Activated T-cell treated with anti-CD3 and anti-CD28 coated beads, Interleukin-2, amount 50 U/mL, for 72 hours (primary cell): Measurements from ENCODE around the gene CTXND1. TPM values are rescaled to one million over a fixed set of nuclear protein-coding genes. Genes with fewer than 3 reads are reported as not detected.

Source experiments
- ATAC-seq, 2 donors: fragments of 150-1000 bp; cut with Tn5 transposase; replicated peaks in 1 of 2; 2 replicates each; pipeline ENCODE4 v1.10.0; 2021; ENCODE audit warnings: moderate library complexity in 2 of 2, mild to moderate bottlenecking in 1 of 2
- DNase-seq, 2 donors: peaks; one replicate each; pipeline ENCODE4 v3.0.0; 2021 to 2022; ENCODE audit warnings: mixed read lengths in 1 of 2
- H3K27ac Mint-ChIP-seq: one replicate; pipeline ENCODE4 v1.8.0; 2022; ENCODE audit warnings: mild to moderate bottlenecking, moderate library complexity, mixed read lengths
- H3K27me3 Mint-ChIP-seq: one replicate; pipeline ENCODE4 v1.8.0; 2022; ENCODE audit warnings: low read depth, mixed read lengths
- H3K36me3 Mint-ChIP-seq, 2 donors: one replicate each; pipeline ENCODE4 v1.8.0; 2022; ENCODE audit warnings: mixed read lengths in 2 of 2, mild to moderate bottlenecking in 1 of 2; ENCODE audit not compliant: insufficient read depth in 2 of 2
- H3K4me1 Mint-ChIP-seq: one replicate; pipeline ENCODE4 v1.8.0; 2022; ENCODE audit warnings: low read depth, mixed read lengths
- H3K4me3 Mint-ChIP-seq, 2 donors: one replicate each; pipeline ENCODE4 v1.8.0; 2022; ENCODE audit warnings: mild to moderate bottlenecking in 2 of 2, mixed read lengths in 2 of 2, moderate library complexity in 2 of 2
- H3K9me3 Mint-ChIP-seq, 2 donors: one replicate each; pipeline ENCODE4 v1.8.0; 2022; ENCODE audit warnings: mixed read lengths in 2 of 2
- total RNA-seq, 2 donors: library from RNA; stranded (reverse); gene quantifications; one replicate each; pipeline ENCODE4 v1.2.3, GENCODE V29; 2022

CTXND1 gene
- total RNA-seq, 2 donors from 2014 or later: not detected

DNA sequence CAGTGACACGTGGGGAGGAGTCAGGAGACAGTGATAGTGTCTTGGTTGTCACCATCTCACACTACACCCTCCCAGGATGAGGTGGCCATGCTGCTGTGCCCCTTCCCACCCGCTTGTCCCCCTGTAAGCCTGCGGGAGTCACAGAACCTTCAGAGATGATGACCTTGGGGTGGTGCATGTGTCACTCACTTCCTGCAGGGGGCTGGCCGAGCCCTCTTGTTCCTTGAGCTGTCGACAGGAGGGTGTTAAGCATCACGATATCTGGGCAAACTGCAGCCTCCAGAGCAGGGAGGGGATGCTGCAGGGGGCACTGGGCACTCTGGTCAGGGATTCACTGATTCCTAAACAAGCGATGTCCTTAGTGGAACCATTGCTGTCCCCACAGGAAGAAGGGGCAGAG is 71.5 kb downstream of the CTXND1 start:
- no peaks in the 10 kb centered on the region for H3K27me3 Mint-ChIP-seq
- no peak for ATAC-seq
- no peak overlapping the region for H3K4me3 Mint-ChIP-seq
- no peaks in the 10 kb centered on the region for H3K9me3 Mint-ChIP-seq
- no peak overlapping the region for H3K27ac Mint-ChIP-seq
- H3K36me3 Mint-ChIP-seq: peaks cover 7 to 23% of the 10 kb centered on the region in 2 donors
- no peaks in the 10 kb centered on the region for H3K4me1 Mint-ChIP-seq
- no peak for DNase-seq

DNA sequence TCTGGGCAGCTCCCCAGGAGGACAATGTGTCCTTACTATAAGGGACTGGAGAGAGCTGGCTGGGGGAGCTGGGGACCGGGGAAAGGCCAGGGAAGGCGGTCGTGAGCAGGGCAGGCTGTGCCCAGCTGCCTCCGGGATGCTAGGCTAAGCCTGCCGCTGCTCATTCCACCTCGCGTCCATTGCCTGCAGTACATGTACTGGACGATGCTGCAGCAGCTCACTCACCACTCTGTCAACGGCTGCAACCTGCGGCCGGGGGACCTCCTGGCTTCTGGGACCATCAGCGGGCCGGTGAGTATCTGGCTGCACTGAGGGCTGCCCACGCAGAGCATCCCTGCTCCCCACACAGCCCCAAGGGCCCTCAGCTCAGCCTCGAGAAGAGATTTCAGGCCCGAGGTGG is 72.1 kb downstream of the CTXND1 start:
- Mint-ChIP-seq H3K9me3 (no peaks in the 10 kb centered on the region), H3K4me1 (no peaks in the 10 kb centered on the region), H3K4me3 (no peak overlapping the region), H3K36me3 (peaks cover 4 to 17% of the 10 kb centered on the region in 2 donors), H3K27me3 (no peaks in the 10 kb centered on the region), H3K27ac (no peak overlapping the region)
- DNase-seq (no peak), ATAC-seq (no peak)

DNA sequence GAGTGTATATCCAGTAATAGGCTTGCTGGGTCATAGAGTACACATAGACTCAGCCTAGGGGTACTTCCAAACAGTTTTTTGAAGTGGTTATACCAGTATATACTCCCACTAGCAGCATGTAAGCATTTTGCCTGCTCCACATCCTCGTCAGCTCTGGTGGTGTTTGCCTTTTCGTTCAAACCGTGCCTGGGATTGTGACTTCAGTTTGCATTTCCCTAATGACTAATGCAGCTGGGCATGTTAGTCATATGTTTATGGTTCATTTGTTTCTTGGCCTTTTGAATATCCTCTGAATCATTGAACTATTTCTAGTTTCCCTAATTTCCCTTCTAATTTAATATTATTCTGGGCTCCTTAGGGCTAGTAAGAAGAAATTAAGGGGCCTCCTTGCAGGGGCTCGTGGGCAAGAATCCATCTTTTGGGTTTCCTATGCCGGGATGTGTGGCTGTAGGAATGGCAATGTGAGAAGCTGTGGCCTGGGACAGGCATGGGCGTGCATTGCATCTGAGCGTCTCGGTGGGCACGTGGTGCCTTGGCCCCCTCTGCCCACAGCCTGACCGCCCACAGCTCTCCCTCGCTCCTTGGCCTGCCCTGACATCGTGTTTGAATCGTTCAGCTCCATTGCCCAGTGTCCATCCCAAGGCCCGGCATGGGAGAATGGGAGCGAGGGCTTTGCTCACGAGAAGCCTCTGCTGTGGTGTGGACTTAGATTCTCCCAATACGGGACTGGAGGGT is 72.8 kb downstream of the CTXND1 start:
- Mint-ChIP-seq H3K9me3 (no peaks in the 10 kb centered on the region), H3K36me3 (peaks cover 4 to 13% of the 10 kb centered on the region in 2 donors), H3K27ac (no peak overlapping the region), H3K27me3 (no peaks in the 10 kb centered on the region), H3K4me3 (no peak overlapping the region), H3K4me1 (no peaks in the 10 kb centered on the region)
- no peak for DNase-seq
- ATAC-seq: no peak

DNA sequence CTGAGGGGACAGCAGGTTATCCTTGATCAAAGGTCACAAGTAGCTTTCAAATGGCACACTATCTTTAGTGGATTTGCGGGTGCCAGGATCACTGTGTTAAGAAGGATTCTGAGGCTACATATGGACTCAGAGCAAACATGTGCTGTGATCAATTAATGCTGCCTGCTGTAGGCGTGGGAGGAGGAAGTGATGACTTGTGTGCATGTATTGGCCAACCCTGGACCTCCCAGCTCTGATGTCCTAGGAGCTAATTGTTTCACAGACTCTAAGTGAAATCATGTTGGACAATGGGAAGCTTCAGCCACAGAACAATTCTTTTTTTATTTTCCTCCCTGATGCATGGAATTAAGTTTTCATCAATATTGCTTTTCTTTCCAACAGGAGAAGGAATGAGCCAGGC is 74.9 kb downstream of the CTXND1 start:
- Mint-ChIP-seq H3K9me3 (no peaks in the 10 kb centered on the region), H3K4me1 (no peaks in the 10 kb centered on the region), H3K27me3 (no peaks in the 10 kb centered on the region), H3K27ac (no peak overlapping the region), H3K4me3 (no peak overlapping the region), H3K36me3 (peaks cover 2 to 17% of the 10 kb centered on the region in 2 donors)
- DNase-seq (no peak), ATAC-seq (no peak)

GRCh38 chr15:80176443-80176842 is 75.6 kb downstream of the CTXND1 start:
- no peak for DNase-seq
- no peak for ATAC-seq
- Mint-ChIP-seq H3K4me3 (no peak overlapping the region), H3K36me3 (peaks cover 2 to 15% of the 10 kb centered on the region in 2 donors), H3K27ac (no peak overlapping the region), H3K27me3 (no peaks in the 10 kb centered on the region), H3K9me3 (no peaks in the 10 kb centered on the region), H3K4me1 (no peaks in the 10 kb centered on the region)

- peaks cover 2 to 17% of the 10 kb centered on the region in 2 donors for H3K36me3 Mint-ChIP-seq
- no peak overlapping the region for H3K27ac Mint-ChIP-seq
- DNase-seq (no peak), ATAC-seq (no peak)
- H3K4me1 Mint-ChIP-seq: no peaks in the 10 kb centered on the region
- no peaks in the 10 kb centered on the region for H3K27me3 Mint-ChIP-seq
- H3K4me3 Mint-ChIP-seq: no peak overlapping the region
- H3K9me3 Mint-ChIP-seq: no peaks in the 10 kb centered on the region
These were observed 76.6 kb downstream of the CTXND1 start for GRCh38 chr15:80175436-80175835.

DNA sequence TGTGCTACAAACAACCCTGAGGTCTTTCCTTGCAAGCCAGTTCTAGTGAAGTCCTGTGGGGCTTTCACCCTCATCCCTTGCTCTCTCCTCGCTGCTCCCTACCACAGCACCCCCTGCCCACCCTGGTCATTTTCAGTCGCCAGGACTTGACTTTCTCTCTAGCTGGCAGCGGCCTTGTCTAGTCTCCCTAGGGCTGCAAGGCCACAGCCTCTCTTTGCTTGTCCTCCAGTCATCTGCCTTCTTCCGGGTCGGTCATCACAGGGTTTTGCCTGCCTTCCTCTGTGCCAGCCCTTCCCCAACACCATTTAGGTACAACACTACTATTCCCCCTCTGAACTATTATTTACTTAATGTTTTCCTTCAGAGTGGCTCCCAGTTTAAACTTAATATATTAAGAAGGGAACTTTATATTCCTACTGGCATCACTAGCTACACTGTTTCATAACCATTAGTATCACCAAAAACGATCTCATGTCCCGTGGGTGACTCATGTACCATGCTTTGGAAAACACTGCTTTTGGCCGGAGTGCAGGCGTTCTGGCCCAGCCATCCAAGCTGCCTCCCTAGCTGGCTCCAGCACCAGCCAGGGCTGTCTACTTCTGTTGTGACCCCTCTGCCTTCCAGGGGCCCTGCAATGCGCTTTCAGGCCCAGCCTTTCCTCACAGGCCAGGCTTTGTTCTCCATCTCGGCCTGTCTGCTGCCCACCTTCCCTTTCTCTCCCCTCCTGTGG is 77.8 kb downstream of the CTXND1 start:
- Mint-ChIP-seq H3K27ac (no peak overlapping the region), H3K4me1 (no peaks in the 10 kb centered on the region), H3K4me3 (no peak overlapping the region), H3K27me3 (no peaks in the 10 kb centered on the region), H3K36me3 (peaks cover 0 to 17% of the 10 kb centered on the region in 2 donors), H3K9me3 (no peaks in the 10 kb centered on the region)
- DNase-seq (no peak), ATAC-seq (no peak)

DNA sequence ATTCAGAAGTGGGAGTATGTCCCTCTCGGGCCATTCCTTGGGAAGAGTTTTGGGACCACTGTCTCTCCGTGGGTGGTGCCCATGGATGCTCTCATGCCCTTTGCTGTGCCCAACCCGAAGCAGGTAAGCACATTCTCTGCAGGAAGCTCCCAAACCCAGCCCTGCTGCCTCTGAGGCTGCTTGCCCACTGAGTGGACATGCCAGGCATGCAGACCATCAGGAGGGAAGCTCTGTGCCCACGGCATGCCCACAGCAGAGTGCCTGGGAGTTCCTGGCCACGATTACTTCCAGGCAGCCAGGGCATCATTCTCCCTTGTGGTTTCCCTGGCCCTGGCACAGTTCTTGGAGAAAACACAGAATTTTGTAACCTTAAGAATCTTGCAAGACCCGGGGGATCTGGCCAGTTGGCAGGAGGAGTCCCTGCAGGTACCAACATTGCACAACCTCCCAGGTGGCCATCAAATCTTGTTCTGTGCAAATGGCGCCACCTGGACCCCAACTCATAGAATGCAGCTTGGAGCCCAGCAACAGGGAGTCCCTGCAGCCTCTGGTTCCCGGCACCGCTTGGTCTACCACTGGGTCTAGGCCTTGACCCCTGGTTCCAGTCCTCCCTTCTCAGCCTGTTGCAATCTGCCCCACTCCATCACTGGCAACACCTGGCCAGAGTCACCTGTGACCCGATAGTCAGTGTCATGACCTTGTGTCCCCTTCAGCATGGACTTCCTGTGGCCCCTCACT is 78.8 kb downstream of the CTXND1 start:
- no peaks in the 10 kb centered on the region for H3K9me3 Mint-ChIP-seq
- H3K36me3 Mint-ChIP-seq: peaks cover 0 to 16% of the 10 kb centered on the region in 2 donors
- ATAC-seq (peak; percentile 73 to 83), DNase-seq (peak; percentile 68 to 77)
- H3K27ac Mint-ChIP-seq: no peak overlapping the region
- no peaks in the 10 kb centered on the region for H3K4me1 Mint-ChIP-seq
- no peak overlapping the region for H3K4me3 Mint-ChIP-seq
- H3K27me3 Mint-ChIP-seq: no peaks in the 10 kb centered on the region

DNA sequence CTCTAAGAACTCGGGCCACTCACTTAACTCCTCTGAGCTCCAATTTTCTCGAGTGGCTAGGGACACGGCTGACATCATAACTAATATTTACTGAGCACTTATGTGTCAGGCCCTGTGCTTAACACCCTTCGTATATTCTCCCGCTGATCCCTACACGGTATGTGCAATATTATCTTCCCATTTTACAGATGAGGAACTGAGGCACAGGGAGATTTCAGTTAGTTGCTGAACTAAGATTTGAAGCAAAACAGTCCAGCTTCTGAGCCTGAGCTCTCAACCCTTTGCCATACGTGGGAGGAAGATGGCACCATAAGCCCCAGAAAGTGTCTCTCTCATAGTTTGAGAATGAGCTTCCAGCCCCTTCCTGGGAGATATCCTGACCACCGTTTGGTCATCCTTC is 79.6 kb downstream of the CTXND1 start:
- no peak for ATAC-seq
- no peaks in the 10 kb centered on the region for H3K4me1 Mint-ChIP-seq
- peaks cover 0 to 15% of the 10 kb centered on the region in 2 donors for H3K36me3 Mint-ChIP-seq
- H3K27me3 Mint-ChIP-seq: no peaks in the 10 kb centered on the region
- no peaks in the 10 kb centered on the region for H3K9me3 Mint-ChIP-seq
- no peak overlapping the region for H3K27ac Mint-ChIP-seq
- H3K4me3 Mint-ChIP-seq: no peak overlapping the region
- no peak for DNase-seq

DNA sequence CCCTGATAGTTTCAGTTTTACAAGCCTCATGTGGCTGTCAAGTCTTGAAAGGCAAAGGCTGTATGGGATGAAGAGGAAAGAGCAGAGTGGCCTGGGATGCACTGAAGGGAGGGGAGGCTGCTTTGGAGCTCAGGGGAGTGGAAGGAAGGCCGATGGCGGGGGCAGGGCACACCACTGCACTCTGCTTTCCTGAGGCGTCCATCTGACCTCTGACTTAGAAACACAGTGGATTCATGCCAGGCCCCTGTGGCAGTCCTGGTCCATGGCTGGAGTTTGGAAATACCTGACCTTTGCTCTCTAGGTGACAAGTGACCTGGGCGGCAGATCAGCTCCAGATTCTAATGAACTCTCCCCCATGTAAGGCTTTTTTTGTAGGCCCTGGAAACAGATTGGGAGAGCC is 80.2 kb downstream of the CTXND1 start:
- ATAC-seq: no peak
- peaks cover 0 to 15% of the 10 kb centered on the region in 2 donors for H3K36me3 Mint-ChIP-seq
- H3K4me1 Mint-ChIP-seq: no peaks in the 10 kb centered on the region
- H3K27me3 Mint-ChIP-seq: no peaks in the 10 kb centered on the region
- no peak for DNase-seq
- H3K4me3 Mint-ChIP-seq: no peak overlapping the region
- H3K9me3 Mint-ChIP-seq: no peaks in the 10 kb centered on the region
- H3K27ac Mint-ChIP-seq: no peak overlapping the region

GRCh38 chr15:80170596-80170995 is 81.4 kb downstream of the CTXND1 start:
- Mint-ChIP-seq H3K36me3 (peaks cover 0 to 15% of the 10 kb centered on the region in 2 donors), H3K9me3 (no peaks in the 10 kb centered on the region), H3K4me1 (no peaks in the 10 kb centered on the region), H3K27me3 (no peaks in the 10 kb centered on the region), H3K4me3 (no peak overlapping the region), H3K27ac (no peak overlapping the region)
- DNase-seq: no peak
- no peak for ATAC-seq

GRCh38 chr15:80169768-80170357 is 82.2 kb downstream of the CTXND1 start:
- Mint-ChIP-seq H3K9me3 (no peaks in the 10 kb centered on the region), H3K4me1 (no peaks in the 10 kb centered on the region), H3K4me3 (no peak overlapping the region), H3K27me3 (no peaks in the 10 kb centered on the region), H3K36me3 (peaks cover 0 to 15% of the 10 kb centered on the region in 2 donors), H3K27ac (no peak overlapping the region)
- ATAC-seq: no peak
- DNase-seq: no peak

GRCh38 chr15:80168421-80168820 is 83.6 kb downstream of the CTXND1 start:
- H3K4me3 Mint-ChIP-seq: no peak overlapping the region
- ATAC-seq: no peak
- DNase-seq: no peak

More at GRCh38 chr15:80168421-80168820, 83.6 kb downstream of the CTXND1 start:
- Mint-ChIP-seq H3K27ac (no peak overlapping the region), H3K36me3 (peaks cover 4 to 14% of the 10 kb centered on the region in 2 donors), H3K9me3 (no peaks in the 10 kb centered on the region), H3K27me3 (no peaks in the 10 kb centered on the region), H3K4me1 (no peaks in the 10 kb centered on the region)
